Measurements from ENCODE around the gene TP53BP2.

TP53BP2 gene

DNA sequence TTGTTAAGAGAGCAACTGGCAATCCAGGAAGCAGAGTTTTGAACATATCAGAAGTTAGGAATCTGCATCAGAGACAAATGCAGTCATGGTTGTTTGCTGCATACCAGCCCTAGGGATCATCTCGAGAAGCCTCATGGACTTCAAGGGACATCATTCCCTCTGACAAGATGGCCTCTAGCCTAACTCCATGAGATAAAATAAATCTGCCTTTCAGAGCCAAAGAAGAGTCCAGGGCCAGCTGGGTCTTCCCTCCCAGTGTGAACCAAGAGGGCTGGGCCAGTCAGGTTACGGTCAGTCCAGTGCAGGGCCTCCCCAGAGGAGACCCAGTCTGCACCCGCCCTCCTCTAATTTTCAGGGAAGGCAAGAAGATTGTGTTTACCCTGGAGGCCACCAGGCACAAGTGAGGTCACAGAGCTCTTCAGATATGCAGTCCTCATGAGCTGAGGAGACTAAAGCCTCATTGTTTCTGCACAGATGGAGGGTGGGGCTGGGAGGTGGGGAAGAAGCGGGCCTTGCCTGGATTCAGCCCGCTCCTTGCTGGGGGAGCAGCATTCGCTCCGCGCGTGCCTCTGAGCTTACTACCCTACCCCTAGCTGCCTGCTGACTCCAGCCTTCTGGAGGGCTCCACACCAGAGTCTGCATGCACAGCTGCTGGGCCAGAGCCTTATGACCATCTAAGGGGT lies 80.6 kb downstream of the TP53BP2 start:
- DNase-seq: no peak

DNA sequence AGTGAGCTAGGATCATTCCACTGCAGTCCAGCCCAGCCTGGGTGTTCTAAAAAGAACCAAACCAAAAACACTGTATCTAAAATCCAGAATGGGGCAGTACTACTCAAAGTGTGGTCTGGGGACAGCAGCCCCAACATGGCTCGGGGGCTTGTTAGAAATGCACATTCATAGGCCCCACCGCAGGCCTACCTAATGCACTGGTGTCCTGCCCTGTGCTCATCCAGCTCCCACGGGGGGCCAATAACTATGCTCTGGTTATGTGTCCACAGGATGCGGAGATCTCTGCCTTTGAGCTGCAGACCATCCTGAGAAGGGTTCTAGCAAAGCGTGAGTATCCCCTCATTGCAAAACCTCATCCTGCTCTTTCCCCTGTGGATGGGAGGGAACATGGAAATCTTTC lies 81.9 kb downstream of the TP53BP2 start:
- DNase-seq: no peak

DNA sequence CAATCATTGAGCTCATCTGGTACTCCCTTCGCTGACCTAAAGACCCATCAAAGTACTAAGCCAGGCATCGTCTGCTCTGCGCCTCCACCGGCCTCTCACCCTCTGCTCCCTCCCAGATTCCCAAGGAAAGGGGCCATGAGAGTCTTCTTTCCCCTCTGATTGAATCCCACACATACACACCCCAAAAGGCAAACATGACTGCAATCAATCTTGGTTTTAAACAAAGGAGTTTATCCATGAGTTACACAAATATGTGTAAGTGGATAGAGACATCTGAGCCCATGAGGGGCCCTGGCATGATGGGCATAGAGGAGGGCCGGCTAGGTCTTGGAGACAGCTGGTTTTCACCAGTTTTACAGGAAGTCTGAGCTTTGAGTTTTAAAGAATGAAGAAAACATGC lies 82.5 kb downstream of the TP53BP2 start:
- DNase-seq: no peak

DNA sequence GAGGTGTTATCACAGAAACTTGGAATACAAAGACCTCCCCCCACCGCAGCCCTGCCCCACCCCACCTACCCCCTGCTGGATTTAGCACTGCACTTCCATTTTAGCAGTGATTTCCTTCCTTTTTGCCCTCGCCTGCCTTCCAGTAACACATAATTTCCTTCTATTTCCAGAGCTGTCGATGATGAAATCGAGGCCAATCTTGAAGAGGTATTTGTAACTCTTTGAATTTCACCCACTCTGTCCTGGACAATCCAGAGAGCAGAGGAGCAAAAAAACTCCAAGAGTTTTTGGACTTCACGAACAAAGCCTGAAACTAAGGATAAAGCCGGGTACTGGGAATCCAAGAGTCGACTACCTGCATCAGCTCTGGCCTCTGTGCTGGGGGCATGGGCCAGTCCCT lies 84.3 kb downstream of the TP53BP2 start:
- DNase-seq: no peak

DNA sequence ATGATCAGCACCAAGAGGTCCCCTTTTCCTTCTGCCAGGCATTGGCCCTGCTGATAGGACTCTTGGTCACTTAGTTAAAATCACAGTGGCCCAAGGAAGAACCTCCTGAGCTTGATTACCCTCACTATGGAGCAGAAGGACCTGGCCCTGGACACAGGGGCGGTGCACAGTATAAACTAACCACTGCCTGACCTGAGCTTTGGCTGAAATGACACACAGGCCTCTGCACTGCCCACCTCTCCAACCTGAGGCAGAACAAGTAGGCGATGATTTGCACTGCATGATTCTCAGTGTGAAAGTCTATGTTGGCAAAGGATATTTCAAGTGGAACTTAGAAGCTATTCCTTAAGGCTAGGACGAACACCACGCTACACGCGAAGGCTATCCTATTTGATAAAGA lies 84.9 kb downstream of the TP53BP2 start:
- DNase-seq: no peak

DNA sequence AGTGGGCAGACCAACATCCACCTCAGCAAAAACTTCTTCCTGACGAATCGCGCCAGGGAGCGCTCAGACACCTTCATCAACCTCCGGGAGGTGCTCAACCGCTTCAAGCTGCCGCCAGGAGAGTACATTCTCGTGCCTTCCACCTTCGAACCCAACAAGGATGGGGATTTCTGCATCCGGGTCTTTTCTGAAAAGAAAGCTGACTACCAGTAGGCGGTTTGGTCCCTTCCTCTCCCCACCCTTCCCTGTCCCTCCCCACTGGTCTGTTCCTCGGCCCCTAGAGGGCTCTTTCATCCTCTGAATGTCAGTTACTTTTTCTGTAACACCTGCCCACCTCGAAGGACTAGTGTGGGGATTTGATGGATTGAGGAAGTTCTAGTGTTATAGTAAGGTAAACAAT lies 86.5 kb downstream of the TP53BP2 start:
- no peak for DNase-seq

DNA sequence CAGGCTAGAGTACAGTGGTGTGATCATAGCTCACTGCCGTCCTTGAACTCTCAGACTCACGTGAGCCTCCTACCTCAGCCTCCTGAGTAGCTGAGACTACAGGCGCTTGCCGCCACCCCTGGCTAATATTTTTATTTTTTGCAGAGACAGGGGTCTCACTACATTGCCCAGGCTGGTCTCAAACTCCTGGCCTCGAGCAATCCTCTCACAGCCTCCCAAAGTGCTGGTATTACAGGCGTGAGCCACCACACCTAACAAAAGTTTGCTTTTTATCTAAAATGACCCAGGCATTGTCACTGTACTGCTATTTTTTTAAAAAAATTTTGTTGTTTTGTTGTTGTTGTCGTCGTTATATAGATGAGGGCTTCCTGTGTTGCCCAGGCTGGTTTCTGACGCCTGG lies 87.0 kb downstream of the TP53BP2 start:
- DNase-seq: no peak

DNA sequence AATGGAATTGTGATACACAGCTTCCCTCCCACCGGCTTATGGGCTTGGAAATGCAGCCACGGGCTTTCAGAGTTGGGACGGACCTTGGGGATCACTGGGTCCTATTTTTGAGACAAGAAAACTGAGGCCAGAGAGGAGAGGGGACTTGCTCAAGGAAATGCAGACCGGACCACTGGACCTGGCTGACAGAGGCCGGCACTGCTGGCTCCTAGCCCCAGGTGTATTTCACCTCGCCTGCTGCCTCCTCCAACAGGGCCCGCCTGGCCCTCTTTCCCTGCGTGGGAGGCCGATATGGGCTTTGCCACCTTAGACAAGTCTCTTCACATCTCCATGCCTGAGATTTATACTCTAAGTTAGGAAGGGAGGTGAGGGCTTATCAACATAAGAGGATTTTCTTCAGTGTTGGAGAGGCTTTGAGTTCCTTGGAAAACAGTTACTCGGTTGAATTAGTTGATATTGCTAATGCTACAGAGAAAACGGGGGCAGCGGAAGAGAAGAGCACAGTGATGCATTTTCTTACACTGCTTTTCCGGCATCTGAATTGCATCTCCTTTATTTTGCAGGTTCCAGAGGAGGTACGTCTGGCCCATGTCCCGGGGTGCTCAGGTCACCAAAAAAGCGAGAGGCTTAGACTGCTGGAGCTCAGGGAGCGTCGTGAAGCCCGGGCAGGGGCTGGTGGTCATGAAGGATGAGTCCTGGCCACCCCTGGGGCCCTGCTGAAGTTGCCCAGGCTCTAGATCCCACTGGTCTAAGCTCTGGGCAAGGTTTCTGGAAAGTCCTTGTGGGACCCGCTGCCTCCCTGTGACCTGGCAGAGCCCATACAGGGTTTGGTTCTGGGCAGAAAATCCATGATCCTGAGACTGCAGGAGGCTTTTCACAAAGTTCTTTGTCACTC lies 88.7 kb downstream of the TP53BP2 start:
- no peak for DNase-seq

DNA sequence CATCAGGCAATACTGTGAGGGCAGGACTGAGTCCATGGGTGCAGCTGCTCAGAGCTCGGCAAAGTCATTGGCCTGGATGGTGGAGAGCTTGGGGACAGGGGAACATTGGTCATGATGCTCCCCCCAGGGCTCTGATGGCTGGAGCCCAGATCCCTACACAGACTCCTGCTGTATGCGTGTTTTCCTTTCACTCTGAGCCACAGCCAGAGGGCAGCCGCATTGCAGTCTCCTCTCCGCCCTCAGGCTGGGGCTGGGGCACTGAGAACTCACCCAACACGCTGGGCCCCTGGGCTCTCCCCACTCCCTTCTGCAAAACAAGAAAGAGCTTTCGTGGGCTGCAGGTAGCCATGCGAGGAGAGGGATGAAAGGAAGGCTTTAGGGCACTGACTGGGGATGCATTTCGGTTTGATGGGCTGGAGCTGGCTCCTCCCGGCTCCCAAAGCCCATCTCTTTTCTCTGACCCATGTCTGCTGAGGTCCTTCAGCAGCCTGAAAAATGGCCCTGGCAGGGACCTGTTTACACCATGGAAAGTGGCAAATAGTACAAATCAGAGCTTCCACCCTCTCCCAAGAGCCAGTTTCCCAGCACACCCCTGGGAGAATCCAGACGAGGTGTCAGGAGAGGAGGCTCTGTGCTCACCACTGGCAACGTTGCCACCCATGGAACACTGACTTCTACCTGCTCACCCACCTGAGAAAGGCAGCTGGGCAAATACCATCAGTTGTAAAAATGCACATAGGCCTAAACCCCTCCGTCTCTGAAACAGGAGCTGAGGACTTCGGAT lies 89.6 kb downstream of the TP53BP2 start:
- DNase-seq: no peak

DNA sequence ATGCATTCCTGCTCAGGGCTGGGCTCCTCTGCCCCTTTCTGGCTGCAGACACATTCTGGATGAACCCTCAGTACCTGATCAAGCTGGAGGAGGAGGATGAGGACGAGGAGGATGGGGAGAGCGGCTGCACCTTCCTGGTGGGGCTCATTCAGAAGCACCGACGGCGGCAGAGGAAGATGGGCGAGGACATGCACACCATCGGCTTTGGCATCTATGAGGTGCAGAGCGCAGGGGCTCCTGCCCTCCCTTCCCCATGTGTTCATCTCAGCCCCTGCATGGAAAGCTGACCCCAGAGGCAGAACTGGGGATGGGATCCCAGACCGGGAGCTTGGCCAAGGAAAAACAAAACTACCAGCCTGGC lies 90.3 kb downstream of the TP53BP2 start:
- DNase-seq: no peak

DNA sequence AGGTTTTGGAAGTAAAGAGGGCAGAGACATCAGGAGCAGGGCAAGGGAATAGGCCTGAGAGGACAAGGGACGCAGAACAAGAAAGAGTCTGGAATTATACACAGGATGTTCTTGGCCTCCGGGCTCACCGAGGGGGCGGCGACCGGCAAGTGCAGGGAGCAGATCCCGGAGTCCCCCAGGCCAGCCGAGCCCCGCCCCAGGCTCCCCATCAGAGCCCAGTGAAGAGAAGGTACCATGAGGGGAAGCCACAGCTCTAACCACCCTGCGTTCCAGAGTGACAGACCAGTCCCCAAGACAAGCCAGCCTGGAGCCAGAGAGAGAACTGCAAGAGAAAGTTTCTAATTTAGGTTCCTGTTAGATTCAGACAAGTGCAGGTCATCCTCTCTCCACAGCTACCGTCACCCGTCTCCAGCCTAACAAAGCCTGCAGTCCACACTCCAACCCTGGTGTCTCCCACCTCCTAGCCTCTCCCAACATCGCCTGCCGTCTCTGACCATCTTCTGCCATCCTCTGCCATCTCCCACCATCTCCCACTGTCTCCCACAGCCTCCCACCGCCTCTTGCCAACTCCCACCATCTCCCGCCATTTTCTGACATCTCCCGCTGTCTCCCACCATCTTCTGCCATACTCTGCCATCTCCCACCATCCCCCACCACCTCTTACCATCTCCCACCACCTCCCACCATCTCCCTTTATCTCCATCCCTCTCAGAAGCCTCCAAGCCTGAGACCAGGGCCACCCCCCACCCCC lies 90.9 kb downstream of the TP53BP2 start:
- no peak for DNase-seq

DNA sequence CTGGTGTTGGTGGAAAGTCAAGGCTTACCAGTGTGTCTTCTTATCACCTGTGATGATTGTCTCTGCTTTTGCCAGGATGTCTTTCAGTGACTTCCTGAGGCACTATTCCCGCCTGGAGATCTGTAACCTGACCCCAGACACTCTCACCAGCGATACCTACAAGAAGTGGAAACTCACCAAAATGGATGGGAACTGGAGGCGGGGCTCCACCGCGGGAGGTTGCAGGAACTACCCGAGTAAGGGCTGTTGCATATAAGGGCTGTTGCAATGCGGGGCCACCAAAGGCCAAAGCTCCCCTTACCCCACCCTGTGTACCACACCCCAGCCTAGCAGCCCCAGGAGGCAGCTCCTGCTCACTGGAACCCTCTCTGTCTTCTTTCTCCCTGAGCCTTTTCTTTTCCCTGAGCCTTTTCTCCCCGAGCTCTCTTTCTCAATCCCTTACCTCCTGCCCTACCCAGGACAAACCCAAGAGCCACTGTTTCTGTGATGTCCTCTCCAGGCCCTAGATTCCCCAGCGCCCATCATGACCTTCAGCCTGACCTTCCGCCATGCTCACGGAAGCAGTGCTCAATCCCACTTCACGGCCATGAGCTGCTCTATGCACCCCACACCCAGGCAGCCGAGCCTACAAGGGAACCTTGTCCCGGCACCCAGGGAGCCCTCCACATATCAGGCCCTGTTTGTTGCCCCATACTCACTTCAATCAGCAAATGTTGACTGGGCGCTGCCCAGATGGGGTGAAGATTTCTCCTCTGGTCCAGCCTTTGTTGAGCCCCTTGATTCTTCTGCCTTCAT lies 92.8 kb downstream of the TP53BP2 start:
- DNase-seq: no peak

DNA sequence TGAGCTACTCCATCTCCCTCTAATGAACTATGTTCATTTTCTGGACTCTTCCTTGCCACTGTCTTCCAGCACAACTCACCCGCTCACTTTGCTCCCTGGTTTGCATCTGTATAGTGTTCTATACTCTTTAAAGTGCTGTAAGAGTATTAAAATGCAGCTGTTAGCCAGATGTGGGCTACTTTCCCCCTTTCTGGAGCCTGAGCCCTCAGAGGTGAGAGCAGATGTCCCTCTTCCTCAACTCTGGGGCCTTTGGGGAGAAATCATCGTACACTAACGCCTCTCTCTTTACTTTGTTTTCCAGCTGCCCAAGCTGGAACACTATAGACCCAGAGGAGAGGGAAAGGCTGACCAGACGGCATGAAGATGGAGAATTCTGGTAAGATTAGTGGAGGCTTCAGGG lies 94.1 kb downstream of the TP53BP2 start:
- DNase-seq: no peak

DNA sequence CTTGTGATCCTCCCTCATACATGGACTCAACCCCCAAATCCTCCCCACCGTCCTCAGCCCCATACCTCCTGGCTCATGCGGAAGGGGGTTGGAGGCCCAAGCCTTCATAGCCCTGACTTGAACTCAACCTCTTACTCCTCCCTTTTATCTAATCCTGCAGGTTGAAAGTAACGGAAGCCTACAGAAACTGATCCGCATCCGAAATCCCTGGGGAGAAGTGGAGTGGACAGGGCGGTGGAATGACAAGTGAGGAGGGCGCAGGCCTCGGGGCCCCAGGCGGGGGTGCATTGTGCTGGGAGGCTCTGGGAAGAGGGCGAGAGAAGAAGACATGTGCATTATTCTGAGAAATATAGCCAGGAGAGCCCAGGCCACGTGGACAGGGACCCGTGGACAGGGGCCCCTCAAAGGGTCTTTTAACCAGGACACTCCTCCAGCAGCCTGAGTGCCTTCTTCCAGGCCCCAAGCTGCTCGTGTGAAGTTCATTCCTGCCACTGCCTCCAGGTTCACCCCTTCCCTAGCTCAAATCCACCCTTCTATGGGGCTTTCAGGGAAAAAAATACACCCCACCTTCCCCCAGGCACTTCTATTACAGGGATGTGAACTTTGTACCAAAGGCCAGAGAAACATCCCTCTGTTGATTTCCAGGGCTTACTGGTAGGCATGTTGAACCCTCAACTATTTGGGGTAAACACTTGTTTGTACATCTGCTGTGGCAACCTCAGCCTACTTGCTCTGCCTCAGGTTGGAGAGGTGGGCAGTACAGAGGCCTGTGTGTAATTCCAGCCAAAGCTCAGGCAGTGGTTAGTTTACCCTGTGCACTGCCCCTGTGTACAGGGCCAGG lies 94.8 kb downstream of the TP53BP2 start:
- DNase-seq: no peak

DNA sequence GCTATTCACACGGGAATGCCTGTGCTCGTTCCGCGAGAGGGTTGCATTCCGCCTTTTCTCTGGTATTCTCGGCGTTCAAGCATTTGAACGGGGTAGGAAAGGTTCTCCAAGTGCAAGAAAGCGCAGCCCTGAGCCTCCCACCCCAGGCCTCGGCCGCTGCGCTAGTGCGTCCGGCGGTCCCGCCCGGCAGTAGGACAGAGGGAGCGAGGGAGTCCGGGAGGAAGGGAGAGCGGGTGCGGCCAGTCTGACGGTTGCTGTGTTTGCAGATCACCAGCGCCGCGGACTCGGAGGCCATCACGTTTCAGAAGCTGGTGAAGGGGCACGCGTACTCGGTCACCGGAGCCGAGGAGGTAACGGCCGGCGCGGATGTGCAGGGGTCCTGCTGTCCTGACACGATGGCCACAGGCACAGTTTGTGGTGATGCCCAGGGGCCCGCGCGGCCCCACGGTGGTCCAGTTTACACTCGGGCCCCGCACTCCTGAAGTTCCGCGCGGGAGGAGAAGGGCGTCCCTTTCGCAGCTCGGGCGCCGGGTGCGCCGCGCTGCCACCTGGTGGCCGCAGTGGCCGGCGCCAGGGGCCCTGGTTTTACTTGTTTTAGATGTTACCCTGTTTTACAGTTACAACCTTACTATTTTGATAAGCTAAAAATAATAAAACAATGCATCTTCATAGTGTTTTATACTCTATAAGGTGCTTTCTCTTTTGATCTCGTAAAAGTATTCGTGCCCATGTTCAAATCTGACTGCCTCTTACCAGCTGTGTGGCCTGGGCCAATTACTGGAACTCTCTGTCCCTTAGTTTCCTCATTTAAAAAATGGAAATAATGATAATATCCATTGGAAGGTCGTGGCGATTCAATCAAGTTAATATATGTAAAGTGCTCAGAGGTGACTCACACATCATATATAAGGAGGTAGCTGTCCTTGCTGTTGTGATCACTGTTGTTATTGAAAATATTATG lies 96.7 kb downstream of the TP53BP2 start:
- DNase-seq: peak; percentile 95

DNA sequence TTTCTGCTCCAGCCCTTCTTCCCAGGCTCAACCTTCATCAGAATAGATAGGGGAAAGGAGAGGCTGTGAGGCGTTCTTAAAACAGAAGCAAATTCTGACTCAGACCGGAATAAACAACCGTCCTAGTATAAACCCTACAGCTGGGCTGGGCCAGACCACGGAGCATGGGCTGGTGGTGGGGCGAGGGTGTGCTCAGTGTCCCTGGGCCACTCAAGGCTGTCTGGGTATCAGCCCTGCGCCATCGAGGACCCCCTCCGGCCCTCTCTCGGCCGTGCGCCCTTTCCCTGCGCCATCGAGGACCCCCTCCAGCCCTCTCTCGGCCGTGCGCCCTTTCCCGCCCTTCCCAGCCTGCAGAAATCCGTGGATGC lies 97.4 kb downstream of the TP53BP2 start:
- no peak for DNase-seq

DNA sequence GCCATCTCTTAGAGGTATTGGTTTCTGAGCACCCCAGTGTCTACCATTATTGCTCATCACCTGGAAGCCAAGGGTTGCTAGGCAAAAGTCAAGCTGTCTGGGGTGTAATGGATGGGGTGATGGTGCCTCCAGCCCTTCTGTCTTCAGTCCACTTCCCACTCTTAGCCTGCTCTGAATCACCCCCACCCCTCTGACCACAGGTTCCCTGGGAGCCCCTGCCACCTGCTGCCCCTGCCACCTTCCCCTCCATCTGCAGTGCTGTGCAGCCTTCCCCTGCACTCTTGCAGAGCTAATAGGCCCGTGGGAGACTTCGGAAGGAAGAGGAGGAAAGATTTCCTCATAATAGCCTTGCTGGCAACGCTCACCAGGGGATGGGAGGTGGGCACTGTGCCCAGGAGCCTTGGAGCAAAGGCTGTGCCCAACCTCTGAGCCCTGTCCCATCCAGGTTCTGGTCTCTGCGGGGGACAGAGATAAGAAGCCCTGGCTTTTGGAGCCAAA lies 97.9 kb downstream of the TP53BP2 start:
- no peak for DNase-seq

DNA sequence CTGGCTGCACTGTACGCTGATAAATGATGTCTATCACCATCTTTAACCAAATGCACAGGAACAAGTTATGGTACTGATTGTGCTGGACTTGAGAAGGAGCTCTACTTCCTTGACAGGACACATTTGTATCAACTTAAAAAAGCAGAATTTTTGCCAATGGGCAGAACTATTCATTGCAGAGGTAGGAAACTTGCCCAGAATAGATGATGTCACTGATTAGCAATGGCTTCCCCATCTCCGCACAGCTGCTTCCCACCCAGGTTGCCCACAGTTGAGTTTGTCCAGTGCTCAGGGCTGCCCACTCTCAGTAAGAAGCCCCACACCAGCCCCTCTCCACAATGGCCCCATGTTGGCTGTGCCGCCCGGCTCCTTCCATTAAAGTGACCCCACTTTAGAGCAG lies 100.0 kb downstream of the TP53BP2 start:
- no peak for DNase-seq

DNA sequence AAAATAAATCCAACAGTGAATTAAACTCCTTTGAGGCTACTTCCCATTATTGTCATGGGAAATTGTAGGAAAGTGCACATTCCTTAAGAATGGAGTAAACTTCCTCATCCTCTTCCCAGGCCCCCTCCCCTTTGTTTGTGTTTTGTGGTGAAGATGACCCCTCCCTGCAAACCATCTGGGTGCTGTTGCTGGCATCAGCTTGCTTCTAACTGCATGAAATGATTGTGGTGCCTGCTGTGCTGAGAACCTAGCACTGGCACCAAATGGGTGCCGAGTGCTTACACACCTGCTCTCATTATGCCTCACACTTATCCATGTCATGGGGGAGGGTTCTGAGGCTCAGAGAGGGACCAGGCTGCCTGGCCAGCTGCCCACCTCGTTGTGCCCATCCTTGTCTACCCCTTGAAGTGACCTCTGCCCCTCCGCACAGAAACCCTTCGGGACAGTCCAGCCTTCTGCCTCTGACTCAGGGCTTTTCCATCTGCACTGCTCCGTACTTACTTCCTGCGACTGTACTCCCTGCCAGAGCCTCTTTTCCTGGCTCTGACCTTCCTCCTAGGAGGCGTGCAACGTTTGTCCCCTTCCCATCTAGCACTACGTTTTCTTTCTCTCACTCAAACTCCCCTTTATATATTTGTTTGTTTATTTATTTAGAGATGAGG lies 102.8 kb downstream of the TP53BP2 start:
- no peak for DNase-seq
